B cell (primary cell): ENCODE results near the gene THUMPD1.

ENCODE experiments used
- EZH2 ChIP-seq: IDR thresholded peaks from 2 replicates; pipeline ENCODE4 v1.6.1; 2012; ENCODE audit warnings: borderline replicate concordance, low read depth, mild to moderate bottlenecking, moderate library complexity, low read length; ENCODE audit not compliant: insufficient read depth, poor library complexity, severe bottlenecking
- TF ChIP-seq, protein P1 (sequence below): fragments of 200-600 bp; IDR thresholded peaks from one replicate; pipeline ENCODE4 v1.8.0; 2022; ENCODE audit warnings: antibody characterized with exemption, mild to moderate bottlenecking

DNA sequence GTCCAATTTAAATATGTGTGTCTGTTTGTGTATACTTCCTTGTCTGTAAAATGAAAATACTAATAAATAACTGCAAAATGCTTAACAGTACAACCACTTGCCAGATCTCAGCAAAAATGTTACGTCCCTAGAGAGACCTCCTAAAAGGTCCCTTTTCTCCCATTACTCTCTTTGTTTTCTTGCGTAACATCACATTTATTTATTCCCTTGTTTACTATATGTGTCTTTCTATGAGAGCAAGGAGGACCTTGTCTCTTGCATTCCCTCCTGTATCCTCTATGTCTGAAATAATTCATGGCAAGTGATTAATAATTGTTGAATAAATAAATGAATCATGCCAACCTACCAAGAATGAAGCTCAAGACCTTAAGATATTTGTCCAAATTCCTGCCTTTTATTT is 24.1 kb upstream of the THUMPD1 start:
- TF ChIP-seq, protein P1, sequence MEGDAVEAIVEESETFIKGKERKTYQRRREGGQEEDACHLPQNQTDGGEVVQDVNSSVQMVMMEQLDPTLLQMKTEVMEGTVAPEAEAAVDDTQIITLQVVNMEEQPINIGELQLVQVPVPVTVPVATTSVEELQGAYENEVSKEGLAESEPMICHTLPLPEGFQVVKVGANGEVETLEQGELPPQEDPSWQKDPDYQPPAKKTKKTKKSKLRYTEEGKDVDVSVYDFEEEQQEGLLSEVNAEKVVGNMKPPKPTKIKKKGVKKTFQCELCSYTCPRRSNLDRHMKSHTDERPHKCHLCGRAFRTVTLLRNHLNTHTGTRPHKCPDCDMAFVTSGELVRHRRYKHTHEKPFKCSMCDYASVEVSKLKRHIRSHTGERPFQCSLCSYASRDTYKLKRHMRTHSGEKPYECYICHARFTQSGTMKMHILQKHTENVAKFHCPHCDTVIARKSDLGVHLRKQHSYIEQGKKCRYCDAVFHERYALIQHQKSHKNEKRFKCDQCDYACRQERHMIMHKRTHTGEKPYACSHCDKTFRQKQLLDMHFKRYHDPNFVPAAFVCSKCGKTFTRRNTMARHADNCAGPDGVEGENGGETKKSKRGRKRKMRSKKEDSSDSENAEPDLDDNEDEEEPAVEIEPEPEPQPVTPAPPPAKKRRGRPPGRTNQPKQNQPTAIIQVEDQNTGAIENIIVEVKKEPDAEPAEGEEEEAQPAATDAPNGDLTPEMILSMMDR, result no peak
- no peak for TF ChIP-seq EZH2
